Esophagus muscularis mucosa (tissue), 3 donors: ENCODE results near the gene BRD3OS.

Source experiments
- EP300 ChIP-seq: sonication (generic); formaldehyde crosslinking; IDR thresholded peaks from one replicate; pipeline ENCODE4 v1.6.1; 2017; ENCODE audit warnings: antibody characterized with exemption
- POLR2A ChIP-seq: fragments of 450-650 bp; IDR thresholded peaks from one replicate; pipeline ENCODE4 v1.6.1; 2017; ENCODE audit warnings: antibody characterized with exemption, moderate library complexity, mild to moderate bottlenecking, low read depth
- POLR2AphosphoS5 ChIP-seq, 2 donors: sonication (generic); formaldehyde crosslinking; IDR thresholded peaks; one replicate each; pipeline ENCODE4 v1.6.1; 2017; ENCODE audit warnings: antibody characterized with exemption in 2 of 2

DNA sequence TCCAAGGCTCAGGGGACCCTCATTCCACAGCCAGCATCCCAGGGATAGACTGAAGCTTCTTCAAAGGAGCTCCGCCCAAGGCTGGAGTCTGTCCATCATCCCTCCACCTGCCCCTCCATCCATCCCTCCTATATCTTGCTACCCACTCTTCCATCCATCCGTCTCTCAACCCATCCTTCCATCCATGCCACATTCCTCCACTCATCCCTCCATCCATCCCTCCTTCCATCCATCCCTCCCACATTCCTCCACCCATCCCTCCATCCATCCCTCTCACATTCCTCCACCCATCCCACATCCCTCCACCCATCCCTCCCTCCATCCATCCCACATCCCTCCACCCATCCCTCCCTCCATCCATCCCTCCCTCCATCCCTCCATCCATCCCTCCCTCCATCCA is 27.7 kb upstream of the BRD3OS start:
- TF ChIP-seq POLR2A (no peak), EP300 (no peak), POLR2AphosphoS5 (IDR thresholded peaks at IDR 0.05) (no peak)
